Activated CD8-positive, alpha-beta T cell treated with anti-CD3 and anti-CD28 coated beads, Interleukin-2, amount 10 ng/mL, durations not matched to agents 7 days and 5 days (primary cell): Measurements from ENCODE around the gene GEMIN8. TPM values are rescaled to one million over a fixed set of nuclear protein-coding genes. Genes with fewer than 3 reads are reported as not detected.

Source experiments
- ATAC-seq: fragments of 150-1000 bp; cut with Tn5 transposase; one replicate; pipeline ENCODE4 v1.10.0; 2021; ENCODE audit warnings: moderate library complexity
- CTCF ChIA-PET: fragments of 350-600 bp; sonication (Branson Sonifier 250); formaldehyde crosslinking; loops from one replicate; lab custom pipeline; 2021; ENCODE audit warnings: antibody characterized with exemption; lab: Charles Lee
- POLR2A ChIA-PET: fragments of 350-600 bp; sonication (Branson Sonifier 250); formaldehyde crosslinking; loops from one replicate; lab custom pipeline; 2021; ENCODE audit warnings: antibody characterized with exemption; lab: Charles Lee
- DNase-seq: peaks from one replicate; pipeline ENCODE4 v3.0.0-alpha.2; 2020
- H3K27ac Mint-ChIP-seq: one replicate; pipeline ENCODE4 v1.8.0; 2021; ENCODE audit warnings: mild to moderate bottlenecking, mixed read lengths
- H3K27me3 Mint-ChIP-seq: one replicate; pipeline ENCODE4 v1.8.0; 2021; ENCODE audit warnings: low read depth, mixed read lengths
- H3K36me3 Mint-ChIP-seq: one replicate; pipeline ENCODE4 v1.8.0; 2021; ENCODE audit warnings: low read depth, mixed read lengths
- H3K4me1 Mint-ChIP-seq: one replicate; pipeline ENCODE4 v1.8.0; 2021; ENCODE audit warnings: low read depth, mixed read lengths
- H3K4me3 Mint-ChIP-seq: one replicate; pipeline ENCODE4 v1.8.0; 2021; ENCODE audit warnings: mild to moderate bottlenecking, mixed read lengths
- H3K9me3 Mint-ChIP-seq: one replicate; pipeline ENCODE4 v1.8.0; 2022; ENCODE audit warnings: mixed read lengths; ENCODE audit not compliant: insufficient read depth
- total RNA-seq, 2 experiments: library from RNA; stranded (reverse); gene quantifications; one replicate each; pipeline ENCODE4 v1.2.3, GENCODE V29; 2021

Gene GEMIN8
- total RNA-seq, 2 experiments from 2014 or later = 16.9 to 19.0 TPM

GRCh38 chrX:14015941-14016340, 13.8 kb downstream of the GEMIN8 start:
- no peak for DNase-seq
- POLR2A ChIA-PET = no interaction called here
- CTCF ChIA-PET = no interaction called here
- Mint-ChIP-seq H3K9me3 (no peaks in the 10 kb centered on the region), H3K27ac (no peak overlapping the region), H3K27me3 (no peaks in the 10 kb centered on the region), H3K4me3 (no peak overlapping the region), H3K36me3 (peaks cover 25% of the 10 kb centered on the region), H3K4me1 (peaks cover 3% of the 10 kb centered on the region)
- ATAC-seq = no peak

- Mint-ChIP-seq H3K9me3 (no peaks in the 10 kb centered on the region), H3K36me3 (peaks cover 23% of the 10 kb centered on the region), H3K4me3 (no peak overlapping the region), H3K27ac (no peak overlapping the region), H3K4me1 (peaks cover 3% of the 10 kb centered on the region), H3K27me3 (no peaks in the 10 kb centered on the region)
- POLR2A ChIA-PET = no interaction called here
- ATAC-seq = no peak
- no peak for DNase-seq
- CTCF ChIA-PET = no interaction called here
These were observed 14.4 kb downstream of the GEMIN8 start for GRCh38 chrX:14015294-14015693.

- no peak for ATAC-seq
- POLR2A ChIA-PET = no interaction called here
- peaks cover 21% of the 10 kb centered on the region for H3K36me3 Mint-ChIP-seq
These were observed 15.2 kb downstream of the GEMIN8 start for GRCh38 chrX:14014526-14014925.

GRCh38 chrX:14013054-14013453, 16.6 kb downstream of the GEMIN8 start:
- no peak for DNase-seq
- Mint-ChIP-seq H3K36me3 (peaks cover 23% of the 10 kb centered on the region), H3K4me3 (no peak overlapping the region), H3K9me3 (no peaks in the 10 kb centered on the region), H3K27ac (no peak overlapping the region), H3K4me1 (peaks cover 3% of the 10 kb centered on the region), H3K27me3 (no peaks in the 10 kb centered on the region)
- ChIA-PET POLR2A (no interaction called here), CTCF (no interaction called here)
- ATAC-seq = no peak

More at GRCh38 chrX:14014526-14014925, 15.2 kb downstream of the GEMIN8 start:
- H3K9me3 Mint-ChIP-seq = no peaks in the 10 kb centered on the region
- H3K4me3 Mint-ChIP-seq = no peak overlapping the region
- H3K27me3 Mint-ChIP-seq = no peaks in the 10 kb centered on the region
- no peak overlapping the region for H3K27ac Mint-ChIP-seq
- DNase-seq = no peak
- peaks cover 3% of the 10 kb centered on the region for H3K4me1 Mint-ChIP-seq
- CTCF ChIA-PET = no interaction called here

- no peak for ATAC-seq
- Mint-ChIP-seq H3K9me3 (no peaks in the 10 kb centered on the region), H3K4me1 (peaks cover 3% of the 10 kb centered on the region), H3K4me3 (no peak overlapping the region), H3K27ac (no peak overlapping the region), H3K36me3 (peaks cover 19% of the 10 kb centered on the region), H3K27me3 (no peaks in the 10 kb centered on the region)
- DNase-seq = no peak
- CTCF ChIA-PET = no interaction called here
- POLR2A ChIA-PET = no interaction called here
These were observed 19.1 kb downstream of the GEMIN8 start for GRCh38 chrX:14010566-14010965.

GRCh38 chrX:14006540-14006939, 23.2 kb downstream of the GEMIN8 start:
- ATAC-seq (no peak), DNase-seq (no peak)
- Mint-ChIP-seq H3K4me1 (peaks cover 8% of the 10 kb centered on the region), H3K27ac (no peak overlapping the region), H3K36me3 (peaks cover 13% of the 10 kb centered on the region), H3K9me3 (no peaks in the 10 kb centered on the region), H3K4me3 (no peak overlapping the region), H3K27me3 (no peaks in the 10 kb centered on the region)
- CTCF ChIA-PET = no interaction called here
- POLR2A ChIA-PET = no interaction called here

- POLR2A ChIA-PET = no interaction called here
- DNase-seq = no peak
- Mint-ChIP-seq H3K9me3 (no peaks in the 10 kb centered on the region), H3K27ac (no peak overlapping the region), H3K36me3 (peaks cover 13% of the 10 kb centered on the region), H3K4me1 (peaks cover 8% of the 10 kb centered on the region), H3K4me3 (no peak overlapping the region), H3K27me3 (no peaks in the 10 kb centered on the region)
- CTCF ChIA-PET = interaction anchor here (1.5 kb wide), 1 partner anchor 12 kb away, joined by 3 read pairs; no protein-coding TSS in a partner anchor
- no peak for ATAC-seq
These were observed 25.7 kb downstream of the GEMIN8 start for GRCh38 chrX:14003876-14004425.

- no peaks in the 10 kb centered on the region for H3K9me3 Mint-ChIP-seq
- CTCF ChIA-PET = interaction anchor here (1.5 kb wide), 1 partner anchor 11 kb away, joined by 3 read pairs; no protein-coding TSS in a partner anchor
- H3K4me3 Mint-ChIP-seq = no peak overlapping the region
- H3K36me3 Mint-ChIP-seq = peaks cover 7% of the 10 kb centered on the region
- H3K27me3 Mint-ChIP-seq = no peaks in the 10 kb centered on the region
- H3K27ac Mint-ChIP-seq = no peak overlapping the region
- DNase-seq = no peak
- H3K4me1 Mint-ChIP-seq = peaks cover 8% of the 10 kb centered on the region
- POLR2A ChIA-PET = no interaction called here
- no peak for ATAC-seq
These were observed 26.7 kb downstream of the GEMIN8 start for GRCh38 chrX:14003028-14003427.

GRCh38 chrX:13996650-13997049, 33.0 kb downstream of the GEMIN8 start:
- H3K27ac Mint-ChIP-seq = no peak overlapping the region
- ATAC-seq (no peak), DNase-seq (no peak)
- H3K4me1 Mint-ChIP-seq = no peaks in the 10 kb centered on the region
- H3K4me3 Mint-ChIP-seq = no peak overlapping the region
- ChIA-PET POLR2A (no interaction called here), CTCF (no interaction called here)
- no peaks in the 10 kb centered on the region for H3K27me3 Mint-ChIP-seq
- no peaks in the 10 kb centered on the region for H3K9me3 Mint-ChIP-seq
- no peaks in the 10 kb centered on the region for H3K36me3 Mint-ChIP-seq

GRCh38 chrX:13994536-13995080, 35.1 kb downstream of the GEMIN8 start:
- Mint-ChIP-seq H3K36me3 (no peaks in the 10 kb centered on the region), H3K9me3 (no peaks in the 10 kb centered on the region), H3K27ac (no peak overlapping the region), H3K27me3 (no peaks in the 10 kb centered on the region), H3K4me3 (no peak overlapping the region), H3K4me1 (no peaks in the 10 kb centered on the region)
- CTCF ChIA-PET = no interaction called here
- POLR2A ChIA-PET = no interaction called here
- ATAC-seq (no peak), DNase-seq (no peak)

- Mint-ChIP-seq H3K36me3 (no peaks in the 10 kb centered on the region), H3K4me1 (no peaks in the 10 kb centered on the region), H3K9me3 (no peaks in the 10 kb centered on the region), H3K27ac (no peak overlapping the region), H3K4me3 (no peak overlapping the region), H3K27me3 (no peaks in the 10 kb centered on the region)
- DNase-seq = no peak
- CTCF ChIA-PET = no interaction called here
- POLR2A ChIA-PET = no interaction called here
- no peak for ATAC-seq
These were observed 35.6 kb downstream of the GEMIN8 start for GRCh38 chrX:13994104-13994503.

GRCh38 chrX:13990126-13990800, 39.4 kb downstream of the GEMIN8 start:
- ChIA-PET POLR2A (no interaction called here), CTCF (no interaction called here)
- Mint-ChIP-seq H3K36me3 (no peaks in the 10 kb centered on the region), H3K4me3 (no peak overlapping the region), H3K27me3 (no peaks in the 10 kb centered on the region), H3K9me3 (no peaks in the 10 kb centered on the region), H3K27ac (no peak overlapping the region), H3K4me1 (peaks cover 2% of the 10 kb centered on the region)
- no peak for ATAC-seq
- no peak for DNase-seq
